Mucosa of descending colon (tissue), 3 donors: Measurements from ENCODE around the gene KCNJ16. TPM values are rescaled to one million over a fixed set of nuclear protein-coding genes. Genes with fewer than 3 reads are reported as not detected.

Experiments
- ATAC-seq: fragments of 200-7000 bp; cut with Tn5 transposase; one replicate; pipeline ENCODE4 v1.9.1; 2020; ENCODE audit warnings: mild to moderate bottlenecking, moderate library complexity
- DNase-seq, 3 donors: peaks; one replicate each; pipeline ENCODE4 v3.0.0-alpha.2; 2020
- H3K36me3 ChIP-seq: fragments of 200-600 bp; one replicate; pipeline ENCODE4 v1.8.0; 2021; ENCODE audit warnings: low read depth, mild to moderate bottlenecking
- H3K4me1 ChIP-seq: fragments of 200-600 bp; one replicate; pipeline ENCODE4 v1.8.0; 2021; ENCODE audit warnings: low read depth, mild to moderate bottlenecking
- H3K4me3 ChIP-seq: fragments of 200-600 bp; one replicate; pipeline ENCODE4 v1.8.0; 2021; ENCODE audit warnings: mild to moderate bottlenecking
- H3K9me3 ChIP-seq: fragments of 200-600 bp; one replicate; pipeline ENCODE4 v1.8.0; 2021; ENCODE audit warnings: mild to moderate bottlenecking
- CTCF ChIP-seq: fragments of 200-600 bp; IDR thresholded peaks from one replicate; pipeline ENCODE4 v1.8.0; 2022; ENCODE audit warnings: antibody characterized with exemption, mild to moderate bottlenecking
- intact Hi-C, 2 donors: fragments of 100-400 bp; cut with DNase I in 1 of 2; cut with micrococcal nuclease in 1 of 2; formaldehyde crosslinking; loops; one replicate each; pipeline versions ENCODE4 v1.11.0 to v1.11.1; 2022; cut with DNase I, micrococcal nuclease
- total RNA-seq, 3 donors: library from RNA; stranded (reverse); fragmentation: NEBNext Ultra II Directional in 2 of 3; extraction: Animal tissue kit (Norgen Biotek cat#: 25700) in 2 of 3; gene quantifications; one replicate each; pipeline versions ENCODE4 v1.2.1 to v1.2.4, GENCODE V29; 2021 to 2023
- donor health status: DM: no; HTN: no; CAD: no; lungs with moderate emphysema.
- donor health status: DM: no; HTN: no; CAD: no.
- donor health status: DM: no; HTN: yes; CAD: no.

Gene KCNJ16
- total RNA-seq, 3 donors from 2014 or later: 0.09 to 1.1 TPM; not detected in 1

- intact Hi-C loops: no loop called here
- Histone ChIP-seq H3K36me3 (no peaks in the 10 kb centered on the region), H3K9me3 (no peaks in the 10 kb centered on the region), H3K4me3 (no peak overlapping the region), H3K4me1 (peaks cover 8% of the 10 kb centered on the region)
- no peak for DNase-seq
- TF ChIP-seq CTCF: no peak
- no peak for ATAC-seq
Measured at GRCh38 chr17:70172449-70172848, 97.4 kb downstream of the KCNJ16 start.

GRCh38 chr17:70172923-70173322, 97.9 kb downstream of the KCNJ16 start:
- Histone ChIP-seq H3K4me3 (no peak overlapping the region), H3K4me1 (peaks cover 10% of the 10 kb centered on the region), H3K36me3 (no peaks in the 10 kb centered on the region), H3K9me3 (no peaks in the 10 kb centered on the region)
- intact Hi-C loops: no loop called here
- ATAC-seq (no peak), DNase-seq (no peak)
- no peak for TF ChIP-seq CTCF

- DNase-seq: peak in 1 of 3 donors; percentile 16
- Histone ChIP-seq H3K4me3 (no peak overlapping the region), H3K36me3 (no peaks in the 10 kb centered on the region), H3K4me1 (peaks cover 10% of the 10 kb centered on the region), H3K9me3 (no peaks in the 10 kb centered on the region)
- ATAC-seq: no peak
- no peak for TF ChIP-seq CTCF
- intact Hi-C loops: no loop called here
Measured at GRCh38 chr17:70173681-70174080, 98.7 kb downstream of the KCNJ16 start.

GRCh38 chr17:70181376-70181775, 106.4 kb downstream of the KCNJ16 start:
- no peak for TF ChIP-seq CTCF

GRCh38 chr17:70181866-70182265, 106.8 kb downstream of the KCNJ16 start:
- peaks cover 6% of the 10 kb centered on the region for H3K4me1 ChIP-seq
- intact Hi-C loops: no loop called here
- H3K9me3 ChIP-seq: no peaks in the 10 kb centered on the region
- no peak for TF ChIP-seq CTCF
- no peak for DNase-seq
- H3K4me3 ChIP-seq: no peak overlapping the region
- no peaks in the 10 kb centered on the region for H3K36me3 ChIP-seq
- no peak for ATAC-seq

More at GRCh38 chr17:70181376-70181775, 106.4 kb downstream of the KCNJ16 start:
- Histone ChIP-seq H3K4me1 (peaks cover 6% of the 10 kb centered on the region), H3K4me3 (no peak overlapping the region), H3K36me3 (no peaks in the 10 kb centered on the region), H3K9me3 (no peaks in the 10 kb centered on the region)
- intact Hi-C loops: no loop called here
- ATAC-seq: no peak
- no peak for DNase-seq

- no peak for ATAC-seq
- no peak for TF ChIP-seq CTCF
- Histone ChIP-seq H3K4me1 (no peaks in the 10 kb centered on the region), H3K36me3 (no peaks in the 10 kb centered on the region), H3K4me3 (no peak overlapping the region), H3K9me3 (no peaks in the 10 kb centered on the region)
- intact Hi-C loops: no loop called here
- no peak for DNase-seq
Measured at GRCh38 chr17:70183508-70183907, 108.5 kb downstream of the KCNJ16 start.
